ENCODE data around the gene SH3BGRL2. TPM values are rescaled to one million over a fixed set of nuclear protein-coding genes. Genes with fewer than 3 reads are reported as not detected.
"Not testable (repeated sequence)": the region's sequence is repeated elsewhere in the genome, so short reads cannot be mapped to it uniquely, and the experiment has no call there.

Gene SH3BGRL2
- polyA plus RNA-seq, 6 donors from 2014 or later = 0.61 to 2.2 (median 1.8) TPM; not detected in 1

GRCh38 chr6:79605968-79606764 is 25.0 kb upstream of the SH3BGRL2 start:
- Mint-ChIP-seq H3K27me3 (peaks cover 0 to 15% (median 0%) of the 10 kb centered on the region in 3 donors), H3K4me3 (no peak overlapping the region), H3K4me1 (no peaks in the 10 kb centered on the region), H3K9me3 (peaks cover 0 to 5% (median 0%) of the 10 kb centered on the region in 7 donors), H3K36me3 (no peaks in the 10 kb centered on the region), H3K27ac (no peak overlapping the region)
- DNase-seq (no peak), ATAC-seq (ENCODE audit: low read depth in 2 of 2) (no peak)

DNA sequence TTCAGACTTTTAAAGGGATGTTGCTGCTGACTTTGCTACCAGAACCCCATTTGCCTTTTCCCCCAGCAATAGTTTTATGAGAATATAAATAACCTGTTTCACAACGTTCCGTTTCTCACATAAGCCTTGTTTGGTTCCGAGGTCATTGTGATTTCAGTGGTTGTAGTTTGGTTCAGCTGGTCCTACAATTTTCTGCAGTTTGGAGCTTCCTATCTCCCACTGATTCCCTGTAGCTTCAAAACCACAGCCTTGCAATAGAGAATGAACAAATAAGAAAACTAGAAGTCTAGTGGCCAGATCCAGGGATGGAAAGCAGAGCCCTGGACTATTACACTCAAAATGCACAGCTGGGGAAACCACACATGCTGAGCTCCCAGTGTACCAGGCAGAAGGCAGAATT is 24.1 kb upstream of the SH3BGRL2 start:
- Mint-ChIP-seq H3K27ac (no peak overlapping the region), H3K27me3 (peaks cover 0 to 15% (median 0%) of the 10 kb centered on the region in 3 donors), H3K4me1 (no peaks in the 10 kb centered on the region), H3K36me3 (no peaks in the 10 kb centered on the region), H3K4me3 (no peak overlapping the region), H3K9me3 (peaks cover 0 to 5% (median 0%) of the 10 kb centered on the region in 7 donors)
- ATAC-seq (ENCODE audit: low read depth in 2 of 2) = no peak
- no peak for DNase-seq

DNA sequence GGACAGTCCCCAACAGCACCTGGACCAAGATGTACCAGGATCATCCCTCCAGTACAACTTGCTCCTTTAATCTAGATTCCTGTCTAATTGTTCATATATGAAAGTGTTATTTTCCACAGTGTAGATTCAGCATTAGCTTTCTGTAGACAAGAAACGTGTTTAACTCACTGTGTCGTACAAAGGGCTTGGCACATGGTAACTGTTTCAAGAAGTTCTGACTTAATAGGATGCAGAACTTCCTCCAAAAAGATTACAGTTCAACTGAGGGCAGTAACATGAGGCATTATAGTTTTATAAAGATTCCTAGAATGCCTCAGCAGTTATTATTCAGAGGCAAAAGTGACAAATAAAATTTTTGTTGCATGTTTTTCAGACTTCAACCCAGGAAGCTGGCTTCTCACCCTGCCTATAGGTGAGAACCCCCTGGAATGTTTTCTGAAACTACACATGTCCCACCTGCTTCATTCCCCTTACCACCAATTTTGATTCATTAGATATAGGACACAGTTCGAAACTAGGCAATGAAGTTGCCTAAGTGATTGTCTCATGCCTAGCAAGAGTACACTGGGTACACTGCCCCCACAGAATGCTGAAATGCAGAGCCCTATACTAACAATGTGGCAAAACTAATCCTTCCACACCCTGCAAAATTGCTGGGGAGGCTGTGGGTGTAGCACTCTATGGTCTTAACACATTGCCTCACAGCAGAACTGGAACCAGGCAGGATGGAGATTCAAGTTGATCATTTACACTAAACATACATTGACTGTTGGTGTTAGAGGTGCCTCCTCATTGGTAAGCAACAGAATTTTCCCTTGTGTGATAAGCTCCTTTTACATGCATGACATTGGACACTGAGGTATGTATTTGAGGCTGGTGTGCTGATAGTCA is 22.6 kb upstream of the SH3BGRL2 start:
- ATAC-seq (ENCODE audit: low read depth in 2 of 2) (no peak), DNase-seq (no peak)
- Mint-ChIP-seq H3K27ac (no peak overlapping the region), H3K9me3 (peaks cover 0 to 5% (median 0%) of the 10 kb centered on the region in 7 donors), H3K27me3 (peaks cover 0 to 15% (median 0%) of the 10 kb centered on the region in 3 donors), H3K36me3 (no peaks in the 10 kb centered on the region), H3K4me3 (no peak overlapping the region), H3K4me1 (no peaks in the 10 kb centered on the region)

GRCh38 chr6:79609225-79609595 is 21.9 kb upstream of the SH3BGRL2 start:
- Mint-ChIP-seq H3K4me3 (no peak overlapping the region), H3K9me3 (peaks cover 0 to 5% (median 0%) of the 10 kb centered on the region in 7 donors), H3K36me3 (no peaks in the 10 kb centered on the region), H3K27ac (no peak overlapping the region), H3K27me3 (peaks cover 0 to 15% (median 0%) of the 10 kb centered on the region in 3 donors), H3K4me1 (no peaks in the 10 kb centered on the region)
- no peak for DNase-seq
- no peak for ATAC-seq (ENCODE audit: low read depth in 2 of 2)

DNA sequence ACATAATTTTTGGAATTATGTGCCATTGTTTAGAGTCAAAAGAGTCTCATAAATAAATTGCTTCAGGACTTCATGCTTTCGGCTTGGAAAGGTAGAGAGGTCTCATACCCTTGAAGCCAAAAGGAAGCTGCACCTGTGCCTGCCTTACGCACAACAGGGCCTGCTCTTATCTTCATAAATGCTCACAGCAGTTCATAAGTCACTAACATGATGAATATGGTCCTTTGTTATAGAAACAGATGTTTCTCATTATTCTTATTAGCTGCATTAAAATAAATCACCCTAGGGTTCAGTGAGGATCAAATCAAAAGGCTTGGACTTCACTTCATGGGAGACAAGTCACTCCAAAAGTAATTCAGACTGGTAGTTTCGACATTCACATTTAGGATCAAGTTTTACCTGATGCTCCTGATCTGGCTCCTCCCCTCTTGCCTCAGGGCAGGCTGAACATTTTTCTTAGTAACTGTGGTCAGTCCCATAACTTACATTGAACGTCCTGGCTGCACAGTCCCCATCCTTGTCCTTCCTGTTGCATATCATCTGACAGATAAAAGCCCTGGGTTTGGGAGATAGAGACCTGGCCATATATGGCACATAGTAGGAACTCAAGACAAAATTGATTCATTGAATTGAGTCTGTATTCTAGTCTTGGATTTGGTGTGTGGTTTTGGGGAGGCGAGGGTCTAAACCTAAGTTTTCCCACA is 20.7 kb upstream of the SH3BGRL2 start:
- no peak for ATAC-seq (ENCODE audit: low read depth in 2 of 2)
- Mint-ChIP-seq H3K27me3 (peaks cover 0 to 15% (median 0%) of the 10 kb centered on the region in 3 donors), H3K4me1 (no peaks in the 10 kb centered on the region), H3K4me3 (no peak overlapping the region), H3K27ac (peak overlapping the region in 1 of 6 donors; percentile 58), H3K36me3 (no peaks in the 10 kb centered on the region), H3K9me3 (peaks cover 0 to 5% (median 0%) of the 10 kb centered on the region in 7 donors)
- no peak for DNase-seq

- Mint-ChIP-seq H3K27ac (no peak overlapping the region), H3K36me3 (no peaks in the 10 kb centered on the region), H3K4me3 (no peak overlapping the region), H3K9me3 (peaks cover 0 to 5% (median 0%) of the 10 kb centered on the region in 7 donors), H3K4me1 (no peaks in the 10 kb centered on the region), H3K27me3 (peaks cover 0 to 10% (median 3%) of the 10 kb centered on the region in 3 donors)
- no peak for DNase-seq
- ATAC-seq (ENCODE audit: low read depth in 2 of 2) = no peak
Observed at GRCh38 chr6:79612457-79612856, 18.7 kb upstream of the SH3BGRL2 start.

- no peak overlapping the region for H3K27ac Mint-ChIP-seq
- H3K4me3 Mint-ChIP-seq = no peak overlapping the region
- H3K27me3 Mint-ChIP-seq = peaks cover 0 to 5% (median 3%) of the 10 kb centered on the region in 3 donors
- no peaks in the 10 kb centered on the region for H3K36me3 Mint-ChIP-seq
- peaks cover 0 to 4% (median 0%) of the 10 kb centered on the region in 7 donors for H3K9me3 Mint-ChIP-seq
- DNase-seq (no peak), ATAC-seq (ENCODE audit: low read depth in 2 of 2) (no peak)
- no peaks in the 10 kb centered on the region for H3K4me1 Mint-ChIP-seq
Observed at GRCh38 chr6:79612918-79613317, 18.2 kb upstream of the SH3BGRL2 start.

DNA sequence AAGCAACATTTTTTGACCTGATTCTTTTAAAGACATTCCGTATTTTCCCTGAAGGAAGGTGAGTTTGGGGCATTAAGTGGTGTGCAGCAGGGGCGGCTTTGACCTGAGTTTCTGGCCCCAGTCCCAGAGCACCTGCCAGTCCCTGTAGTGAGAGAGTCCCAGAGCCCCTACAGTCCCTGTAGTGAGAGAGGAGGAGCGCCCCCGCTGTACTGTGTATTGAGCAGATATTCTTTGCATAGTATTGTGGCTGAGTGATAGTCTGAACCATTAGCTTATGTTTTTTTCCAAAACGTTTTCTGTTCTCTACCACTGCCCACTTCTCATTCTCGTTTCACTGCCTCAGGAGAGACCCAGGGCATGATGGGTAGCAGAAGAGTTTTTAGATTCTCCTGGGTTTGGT is 17.2 kb upstream of the SH3BGRL2 start:
- Mint-ChIP-seq H3K4me3 (no peak overlapping the region), H3K36me3 (no peaks in the 10 kb centered on the region), H3K27ac (no peak overlapping the region), H3K9me3 (no peaks in the 10 kb centered on the region), H3K4me1 (no peaks in the 10 kb centered on the region), H3K27me3 (peaks cover 0 to 3% (median 0%) of the 10 kb centered on the region in 3 donors)
- DNase-seq = no peak
- no peak for ATAC-seq (ENCODE audit: low read depth in 2 of 2)

DNA sequence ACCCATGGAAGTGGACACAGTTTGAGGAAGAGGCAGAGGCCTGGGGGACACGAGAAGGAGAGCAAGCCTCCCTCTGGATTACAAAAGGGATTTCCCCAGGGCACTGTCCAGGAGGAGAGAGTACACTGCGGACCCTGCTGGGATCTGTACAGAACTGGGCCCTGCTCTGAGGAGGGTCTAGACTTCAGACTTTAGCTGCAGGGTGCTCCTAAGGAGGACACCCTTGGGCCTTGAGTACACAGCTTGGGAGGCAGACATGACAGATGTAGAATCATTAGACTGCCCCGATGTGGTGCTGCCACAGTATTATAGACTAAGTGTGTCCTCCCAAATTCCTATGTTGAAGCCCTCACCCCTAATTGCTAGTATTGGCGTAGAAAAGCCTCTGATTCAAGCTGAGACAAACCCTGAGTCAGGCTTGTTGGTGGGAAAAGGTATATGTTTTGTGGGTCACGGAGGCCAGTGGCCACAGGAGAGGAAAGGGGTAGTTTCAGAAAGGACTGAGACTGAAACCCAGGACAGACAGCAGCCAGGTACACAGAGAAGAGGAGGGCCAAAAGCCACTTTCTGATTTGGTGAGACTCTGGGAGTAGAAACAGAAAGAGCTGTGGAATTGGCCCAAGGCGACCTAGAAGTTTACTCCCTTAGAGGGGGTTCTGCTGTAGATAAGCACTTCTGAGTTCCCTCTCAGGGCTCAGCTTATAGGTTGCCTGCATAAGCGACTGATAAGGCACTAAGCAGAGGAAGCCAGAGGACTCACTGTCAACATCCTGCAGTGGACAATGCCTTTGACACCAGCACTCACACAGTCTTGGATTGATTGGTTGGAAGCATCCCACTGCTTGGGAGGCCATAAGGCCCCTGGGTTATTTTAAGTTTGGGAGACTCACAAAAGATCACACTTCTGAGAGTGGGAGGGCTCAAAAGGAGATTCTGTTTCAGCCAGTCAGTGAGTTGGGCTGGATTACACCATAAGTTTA is 16.5 kb upstream of the SH3BGRL2 start:
- Mint-ChIP-seq H3K4me3 (no peak overlapping the region), H3K27me3 (peaks cover 0 to 3% (median 0%) of the 10 kb centered on the region in 3 donors), H3K27ac (peak overlapping the region in 1 of 6 donors; percentile 64), H3K9me3 (no peaks in the 10 kb centered on the region), H3K36me3 (no peaks in the 10 kb centered on the region), H3K4me1 (no peaks in the 10 kb centered on the region)
- DNase-seq = no peak
- no peak for ATAC-seq (ENCODE audit: low read depth in 2 of 2)

DNA sequence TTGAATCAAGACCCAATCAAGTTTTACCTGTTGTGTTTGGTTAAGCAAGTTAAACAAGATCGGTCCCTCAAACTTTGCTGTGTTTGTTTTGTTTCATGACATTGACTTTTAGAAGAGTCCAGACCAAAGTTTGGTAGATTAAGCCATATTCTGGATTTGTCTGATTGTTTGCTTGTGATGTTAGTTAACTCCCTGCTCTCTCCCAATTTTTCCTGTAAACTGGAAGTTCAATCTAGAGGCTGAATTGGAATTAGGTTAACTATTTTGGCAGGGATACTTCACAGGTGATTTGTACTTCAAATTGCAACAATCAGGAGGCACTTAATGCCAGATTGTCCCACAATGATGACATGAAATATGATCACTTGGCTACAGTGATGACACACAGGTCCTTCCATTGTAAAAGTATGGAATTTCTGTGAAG is 13.6 kb upstream of the SH3BGRL2 start:
- no peak for DNase-seq
- Mint-ChIP-seq H3K9me3 (no peaks in the 10 kb centered on the region), H3K4me1 (no peaks in the 10 kb centered on the region), H3K4me3 (no peak overlapping the region), H3K27ac (no peak overlapping the region), H3K27me3 (peaks cover 0 to 18% (median 3%) of the 10 kb centered on the region in 3 donors), H3K36me3 (no peaks in the 10 kb centered on the region)
- no peak for ATAC-seq (ENCODE audit: low read depth in 2 of 2)

GRCh38 chr6:79618425-79618824 is 12.7 kb upstream of the SH3BGRL2 start:
- not testable (repeated sequence) for H3K4me3 Mint-ChIP-seq; ATAC-seq (ENCODE audit: low read depth in 2 of 2); DNase-seq; H3K4me1 Mint-ChIP-seq; H3K9me3 Mint-ChIP-seq; H3K36me3 Mint-ChIP-seq
- Mint-ChIP-seq H3K27ac (peak overlapping the region in 1 of 6 donors; percentile 44), H3K27me3 (peaks cover 0 to 18% (median 3%) of the 10 kb centered on the region in 3 donors)

DNA sequence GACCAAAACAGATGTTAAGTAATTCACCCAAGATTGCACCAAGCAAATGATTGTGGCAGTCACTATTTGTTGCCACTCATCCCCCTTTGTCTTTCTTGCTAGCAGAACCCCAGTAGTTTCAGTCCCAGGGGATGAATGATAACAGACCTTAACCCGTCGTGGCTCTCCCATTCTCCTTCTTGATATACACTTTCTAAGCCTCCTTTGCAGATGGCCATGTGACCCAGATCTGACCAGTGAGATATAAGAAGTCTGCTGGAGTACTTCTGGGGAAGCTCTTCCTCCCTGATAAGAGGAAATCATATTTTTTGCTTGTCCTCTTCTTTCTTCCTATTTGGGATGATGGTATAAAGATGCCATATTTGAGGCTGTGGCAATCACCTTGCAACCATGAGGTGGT is 9.6 kb upstream of the SH3BGRL2 start:
- ATAC-seq (ENCODE audit: low read depth in 2 of 2) (no peak), DNase-seq (no peak)
- H3K4me1 Mint-ChIP-seq = no peaks in the 10 kb centered on the region
- H3K27me3 Mint-ChIP-seq = peaks cover 0 to 18% (median under 1%) of the 10 kb centered on the region in 3 donors
- no peak overlapping the region for H3K4me3 Mint-ChIP-seq
- no peak overlapping the region for H3K27ac Mint-ChIP-seq
- H3K9me3 Mint-ChIP-seq = no peaks in the 10 kb centered on the region
- H3K36me3 Mint-ChIP-seq = no peaks in the 10 kb centered on the region

All from naive B cell (primary cell).